Measurements from ENCODE around the gene PPIA.

- TF ChIP-seq CTCF (conservative IDR thresholded peaks at IDR 0.05; ENCODE audit: low read length) (no peak), EZH2phosphoT487 (IDR thresholded peaks at IDR 0.05; ENCODE audit: borderline replicate concordance, low read depth, low read length) (no peak)
Measured at GRCh38 chr7:44801890-44802289, 5.4 kb downstream of the PPIA start.
